Keratinocyte (primary cell): ENCODE results near the gene YTHDF1. TPM values are rescaled to one million over a fixed set of nuclear protein-coding genes. Genes with fewer than 3 reads are reported as not detected.

Experiments
- DNase-seq: peaks from one replicate; pipeline ENCODE4 v3.0.0-alpha.2; 2011; ENCODE audit warnings: low read depth, missing footprints, low spot score
- FAIRE-seq: peaks from 2 replicates; lab custom pipeline; 2011; peaks lifted over from hg19 to GRCh38; lab: Jason Lieb, UNC
- H2AFZ ChIP-seq: 2 replicates; pipeline ENCODE4 v1.6.0; 2012; ENCODE audit warnings: low read length, control low read depth, inconsistent platforms; ENCODE audit not compliant: control insufficient read depth
- H3K27ac ChIP-seq: 2 replicates; pipeline ENCODE4 v1.5.1; 2011; ENCODE audit warnings: low read length; ENCODE audit not compliant: control insufficient read depth, insufficient read depth
- H3K27me3 ChIP-seq: 3 replicates; pipeline ENCODE4 v1.6.0; 2011; ENCODE audit warnings: low read length; ENCODE audit not compliant: control insufficient read depth, insufficient read depth; ENCODE audit errors: extremely low read depth
- H3K36me3 ChIP-seq, 2 experiments: 2 replicates in 1 of 2; 3 replicates in 1 of 2; pipeline ENCODE4 v1.5.1; 2011; ENCODE audit warnings: low read length in 2 of 2, mild to moderate bottlenecking in 1 of 2; ENCODE audit not compliant: control insufficient read depth in 2 of 2, insufficient read depth in 2 of 2; ENCODE audit errors: extremely low read depth in 1 of 2
- H3K4me1 ChIP-seq: 3 replicates; pipeline ENCODE4 v1.5.1; 2011; ENCODE audit warnings: low read length; ENCODE audit not compliant: control insufficient read depth, insufficient read depth; ENCODE audit errors: extremely low read depth
- H3K4me2 ChIP-seq: 3 replicates; pipeline ENCODE4 v1.6.0; 2011; ENCODE audit warnings: low read depth, low read length; ENCODE audit not compliant: control insufficient read depth, insufficient read depth; ENCODE audit errors: extremely low read depth
- H3K4me3 ChIP-seq, 3 experiments: fragments of 200-600 bp in 1 of 3; sonication (generic) in 1 of 3; 2 replicates in 2 of 3; 3 replicates in 1 of 3; pipeline ENCODE4 v1.5.1; 2011 to 2016; ENCODE audit warnings: low read length in 3 of 3, mild to moderate bottlenecking in 3 of 3, control low read depth in 2 of 3, inconsistent platforms in 1 of 3, low read depth in 1 of 3, mixed read lengths in 1 of 3, mixed run types in 1 of 3, moderate library complexity in 1 of 3; ENCODE audit not compliant: control insufficient read depth in 2 of 3, insufficient read depth in 2 of 3; ENCODE audit errors: extremely low read depth in 1 of 3
- H3K79me2 ChIP-seq: 2 replicates; pipeline ENCODE4 v1.6.0; 2012; ENCODE audit warnings: low read length; ENCODE audit not compliant: control insufficient read depth, insufficient read depth
- H3K9ac ChIP-seq: 3 replicates; pipeline ENCODE4 v1.6.0; 2011; ENCODE audit warnings: low read length; ENCODE audit not compliant: control insufficient read depth, insufficient read depth; ENCODE audit errors: extremely low read depth
- H3K9me1 ChIP-seq: 3 replicates; pipeline ENCODE4 v1.6.0; 2011; ENCODE audit warnings: low read length; ENCODE audit not compliant: control insufficient read depth, insufficient read depth; ENCODE audit errors: extremely low read depth
- H3K9me3 ChIP-seq: 2 replicates; pipeline ENCODE4 v1.5.1; 2012; ENCODE audit warnings: low read depth, low read length; ENCODE audit not compliant: control insufficient read depth
- H4K20me1 ChIP-seq: 3 replicates; pipeline ENCODE4 v1.6.0; 2011; ENCODE audit warnings: low read length; ENCODE audit not compliant: control insufficient read depth, insufficient read depth; ENCODE audit errors: extremely low read depth
- EZH2 ChIP-seq: IDR thresholded peaks from one replicate; pipeline ENCODE4 v1.6.1; 2012; ENCODE audit warnings: inconsistent platforms, mild to moderate bottlenecking, low read length, moderate library complexity
- dilution Hi-C: fragments of 300-500 bp; cut with MboI; formaldehyde crosslinking; loops from one replicate; pipeline ENCODE4 v1.7.0; 2020; ENCODE audit warnings: low sequenced_read_pairs; ENCODE audit not compliant: extremely low pct_ligation_motif_present
- polyA plus RNA-seq, 5 experiments: library from polyadenylated mRNA; depleted of rRNA in 3 of 5; stranded (reverse) in 3 of 5; stranded (forward) in 1 of 5; unstranded in 1 of 5; fragments of >200 nt; gene quantifications; 1 replicate in 1 of 5; 2 replicates in 3 of 5; 3 replicates in 1 of 5; pipeline versions ENCODE4 v1.2.1 to v1.2.3, GENCODE V29; 2011 to 2012; ENCODE audit warnings: missing spikeins in 2 of 5, low read depth in 1 of 5, low replicate concordance in 1 of 5
- TF ChIP-seq, protein P1 (sequence below), 3 experiments: IDR thresholded peaks in 1 of 3; conservative IDR thresholded peaks in 1 of 3; optimal IDR thresholded peaks in 1 of 3; 2 replicates in 2 of 3; 3 replicates in 1 of 3; pipeline versions ENCODE3 to v1.5.1; 2011; ENCODE audit warnings: low read length in 3 of 3, mild to moderate bottlenecking in 3 of 3, moderate library complexity in 2 of 3, control low read depth in 1 of 3, inconsistent platforms in 1 of 3; ENCODE audit not compliant: insufficient read depth in 2 of 3; ENCODE audit errors: extremely low read depth in 1 of 3

The YTHDF1 gene
- polyA plus RNA-seq, 1 donor (not counting 4 experiments of a cell fraction or from before 2014, with no cell fraction given), result 26.4 TPM

- Histone ChIP-seq H3K9me3 (no peaks in the 10 kb centered on the region), H2AFZ (no peak overlapping the region), H3K9me1 (no peaks in the 10 kb centered on the region), H3K79me2 (no peaks in the 10 kb centered on the region), H3K4me1 (no peaks in the 10 kb centered on the region), H3K36me3 (no peaks in the 10 kb centered on the region), H3K4me2 (no peak overlapping the region), H3K4me3 (no peak overlapping the region), H3K27me3 (peaks cover 41% of the 10 kb centered on the region), H4K20me1 (no peaks in the 10 kb centered on the region), H3K27ac (no peak overlapping the region), H3K9ac (no peak overlapping the region)
- FAIRE-seq (no peak), DNase-seq (no peak)
- no peak for TF ChIP-seq EZH2
- TF ChIP-seq, protein P1, sequence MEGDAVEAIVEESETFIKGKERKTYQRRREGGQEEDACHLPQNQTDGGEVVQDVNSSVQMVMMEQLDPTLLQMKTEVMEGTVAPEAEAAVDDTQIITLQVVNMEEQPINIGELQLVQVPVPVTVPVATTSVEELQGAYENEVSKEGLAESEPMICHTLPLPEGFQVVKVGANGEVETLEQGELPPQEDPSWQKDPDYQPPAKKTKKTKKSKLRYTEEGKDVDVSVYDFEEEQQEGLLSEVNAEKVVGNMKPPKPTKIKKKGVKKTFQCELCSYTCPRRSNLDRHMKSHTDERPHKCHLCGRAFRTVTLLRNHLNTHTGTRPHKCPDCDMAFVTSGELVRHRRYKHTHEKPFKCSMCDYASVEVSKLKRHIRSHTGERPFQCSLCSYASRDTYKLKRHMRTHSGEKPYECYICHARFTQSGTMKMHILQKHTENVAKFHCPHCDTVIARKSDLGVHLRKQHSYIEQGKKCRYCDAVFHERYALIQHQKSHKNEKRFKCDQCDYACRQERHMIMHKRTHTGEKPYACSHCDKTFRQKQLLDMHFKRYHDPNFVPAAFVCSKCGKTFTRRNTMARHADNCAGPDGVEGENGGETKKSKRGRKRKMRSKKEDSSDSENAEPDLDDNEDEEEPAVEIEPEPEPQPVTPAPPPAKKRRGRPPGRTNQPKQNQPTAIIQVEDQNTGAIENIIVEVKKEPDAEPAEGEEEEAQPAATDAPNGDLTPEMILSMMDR (optimal IDR thresholded peaks at IDR 0.05 in 1 of 3, IDR thresholded peaks at IDR 0.05 in 1 of 3, conservative IDR thresholded peaks at IDR 0.05 in 1 of 3; ENCODE audit: extremely low read depth in 1 of 3, insufficient read depth in 2 of 3, low read length in 3 of 3), result no peak
- dilution Hi-C loops, result no loop called here
Observed at GRCh38 chr20:63156221-63156671, 59.7 kb downstream of the YTHDF1 start.

- DNase-seq (no peak), FAIRE-seq (no peak)
- no peak overlapping the region for H2AFZ ChIP-seq
- H3K9ac ChIP-seq, result no peak overlapping the region
- H4K20me1 ChIP-seq, result no peaks in the 10 kb centered on the region
- H3K4me3 ChIP-seq, result no peak overlapping the region
- H3K9me3 ChIP-seq, result no peaks in the 10 kb centered on the region
- H3K4me1 ChIP-seq, result no peaks in the 10 kb centered on the region
- dilution Hi-C loops, result no loop called here
- no peaks in the 10 kb centered on the region for H3K36me3 ChIP-seq
- peaks cover 42% of the 10 kb centered on the region for H3K27me3 ChIP-seq
- H3K9me1 ChIP-seq, result no peaks in the 10 kb centered on the region
- no peak overlapping the region for H3K4me2 ChIP-seq
- no peak overlapping the region for H3K27ac ChIP-seq
- TF ChIP-seq, protein P1 (optimal IDR thresholded peaks at IDR 0.05 in 1 of 3, IDR thresholded peaks at IDR 0.05 in 1 of 3, conservative IDR thresholded peaks at IDR 0.05 in 1 of 3; ENCODE audit: extremely low read depth in 1 of 3, insufficient read depth in 2 of 3, low read length in 3 of 3), result no peak
- TF ChIP-seq EZH2, result no peak
- H3K79me2 ChIP-seq, result no peaks in the 10 kb centered on the region
Observed at GRCh38 chr20:63155266-63156165, 60.4 kb downstream of the YTHDF1 start.
